HCT116 (cell line): ENCODE measurements around the gene PSMD5.

Experiments used
- CTCF ChIP-seq, 3 experiments: fragments of 200-600 bp in 1 of 3; sonication (generic) in 1 of 3; IDR thresholded peaks in 2 of 3; conservative IDR thresholded peaks in 1 of 3; 2 replicates each; pipeline ENCODE4 v1.5.1; 2012 to 2017; ENCODE audit warnings: low read depth in 2 of 3, low read length in 2 of 3, antibody characterized with exemption in 1 of 3, borderline replicate concordance in 1 of 3, control low read depth in 1 of 3, mild to moderate bottlenecking in 1 of 3, mixed read lengths in 1 of 3, mixed run types in 1 of 3, moderate library complexity in 1 of 3; ENCODE audit not compliant: insufficient read depth in 1 of 3
- ELF1 ChIP-seq: IDR thresholded peaks from 2 replicates; pipeline ENCODE4 v1.6.1; 2012; ENCODE audit warnings: low read depth, borderline replicate concordance
- EZH2 ChIP-seq: fragments of 200-600 bp; sonication (generic); IDR thresholded peaks from 2 replicates; pipeline ENCODE4 v1.6.1; 2017; ENCODE audit warnings: antibody characterized with exemption, mixed run types
- MAX ChIP-seq: IDR thresholded peaks from 2 replicates; pipeline ENCODE4 v1.6.1; 2012
- POLR2A ChIP-seq: IDR thresholded peaks from 2 replicates; pipeline ENCODE4 v1.7.0; 2011; ENCODE audit warnings: borderline replicate concordance; ENCODE audit not compliant: insufficient read depth, insufficient read length; ENCODE audit errors: extremely low read depth
- RAD21 ChIP-seq: IDR thresholded peaks from 2 replicates; pipeline ENCODE4 v1.6.1; 2012; ENCODE audit warnings: low read depth, mild to moderate bottlenecking
- REST ChIP-seq: IDR thresholded peaks from 2 replicates; pipeline ENCODE4 v1.6.1; 2012; ENCODE audit warnings: low read depth

- TF ChIP-seq CTCF (IDR thresholded peaks at IDR 0.05 in 2 of 3, conservative IDR thresholded peaks at IDR 0.05 in 1 of 3; ENCODE audit: borderline replicate concordance in 1 of 3, insufficient read depth in 1 of 3, low read depth in 2 of 3, low read length in 2 of 3) (no peak), REST (no peak), EZH2 (no peak), MAX (no peak), POLR2A (no peak), ELF1 (no peak), RAD21 (no peak)
Measured at GRCh38 chr9:120851449-120851848, 8.7 kb upstream of the PSMD5 start.
